Activated naive CD4-positive, alpha-beta T cell treated with Interleukin-2 at 50 U/mL for 16 hours (primary cell): ENCODE results near the gene RSPH1.

ENCODE experiments used
- DNase-seq: peaks from one replicate; pipeline ENCODE4 v3.0.0-alpha.2; 2020

RSPH1 gene

GRCh38 chr21:42531771-42532170, 35.7 kb upstream of the RSPH1 start:
- no peak for DNase-seq

- peak; percentile 43 for DNase-seq
Observed at GRCh38 chr21:42530167-42530518, 34.1 kb upstream of the RSPH1 start.

DNA sequence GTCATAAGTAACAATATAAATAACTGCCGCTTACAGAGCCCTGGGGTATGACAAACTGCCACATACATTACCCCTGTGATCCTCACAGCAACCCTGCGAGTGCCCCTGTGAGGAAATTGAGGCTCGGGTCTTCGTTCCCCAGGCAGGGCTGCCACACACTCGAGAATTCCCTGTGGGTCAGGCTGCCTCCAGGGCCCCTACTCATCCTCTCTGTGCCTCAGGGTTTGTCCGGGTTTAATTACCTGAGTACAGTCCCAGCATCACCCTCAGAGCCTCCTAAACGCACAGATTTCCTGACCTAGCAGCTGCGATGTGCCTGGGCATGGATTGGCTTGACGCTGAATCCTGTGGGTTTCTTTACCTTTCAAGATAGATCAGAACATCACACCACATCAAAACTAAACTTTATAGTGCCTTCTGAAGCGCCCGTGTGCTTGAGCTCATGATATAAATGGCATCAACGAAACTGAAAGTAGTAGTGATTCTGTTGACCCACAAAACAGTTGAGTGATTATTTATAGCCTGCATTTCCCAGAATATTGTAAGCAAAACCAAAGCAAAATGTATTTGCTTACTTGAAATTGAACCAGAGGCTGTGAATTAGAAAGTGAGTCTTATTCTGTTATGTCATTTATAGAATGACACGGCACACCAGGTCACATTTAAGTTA, 31.6 kb upstream of the RSPH1 start:
- peak; percentile 55 for DNase-seq

- DNase-seq, result no peak
Observed at GRCh38 chr21:42527127-42527488, 31.1 kb upstream of the RSPH1 start.

DNA sequence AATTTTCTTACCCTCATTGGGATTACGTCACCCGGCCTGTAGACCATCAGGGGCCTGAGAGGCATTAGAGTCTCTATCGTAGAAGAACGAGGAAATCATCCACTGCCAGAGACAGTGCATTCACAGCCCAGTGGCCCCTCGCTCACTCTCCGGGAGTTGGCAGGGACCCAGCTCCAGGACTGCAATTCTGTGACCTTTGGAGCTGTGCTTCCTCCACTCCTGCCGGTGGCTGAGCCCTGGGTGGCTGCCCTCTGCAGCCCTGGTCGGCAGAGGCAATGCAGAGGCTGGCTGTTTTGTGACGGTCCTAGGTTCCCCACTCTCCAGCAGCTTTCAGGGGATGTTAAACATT, 30.3 kb upstream of the RSPH1 start:
- no peak for DNase-seq

DNA sequence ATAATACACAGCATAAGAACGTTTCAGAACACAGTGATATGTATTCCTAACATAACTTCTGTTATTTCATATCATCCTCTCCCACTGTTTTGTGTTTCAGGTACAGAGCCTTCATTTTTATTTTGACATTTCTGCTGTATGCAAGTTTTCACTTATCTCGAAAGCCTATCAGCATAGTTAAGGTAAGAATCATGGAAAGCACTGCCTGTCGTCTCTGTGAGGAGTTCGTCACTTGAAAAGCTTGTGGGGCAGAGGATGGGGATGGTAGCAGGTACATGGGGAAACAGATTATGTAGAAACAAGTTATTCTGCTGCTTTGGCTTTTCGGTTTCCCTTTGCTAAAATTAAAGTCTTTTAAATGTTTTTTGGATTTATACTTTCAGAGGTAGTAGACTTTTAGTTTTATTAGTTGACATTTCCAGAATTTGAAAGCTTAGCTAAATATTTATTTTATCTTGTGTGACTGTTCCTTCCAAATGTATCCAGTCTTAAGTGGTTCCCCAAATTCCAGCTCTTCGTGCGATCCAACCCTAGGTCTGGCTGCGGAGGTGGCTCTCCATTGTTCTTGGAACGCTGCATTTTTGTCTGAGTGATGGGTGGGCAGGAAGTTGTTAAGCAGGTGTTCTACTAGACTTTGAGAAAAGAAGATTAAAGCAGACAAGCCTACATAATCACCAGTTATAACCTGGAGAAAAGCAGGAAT, 29.8 kb upstream of the RSPH1 start:
- no peak for DNase-seq

DNA sequence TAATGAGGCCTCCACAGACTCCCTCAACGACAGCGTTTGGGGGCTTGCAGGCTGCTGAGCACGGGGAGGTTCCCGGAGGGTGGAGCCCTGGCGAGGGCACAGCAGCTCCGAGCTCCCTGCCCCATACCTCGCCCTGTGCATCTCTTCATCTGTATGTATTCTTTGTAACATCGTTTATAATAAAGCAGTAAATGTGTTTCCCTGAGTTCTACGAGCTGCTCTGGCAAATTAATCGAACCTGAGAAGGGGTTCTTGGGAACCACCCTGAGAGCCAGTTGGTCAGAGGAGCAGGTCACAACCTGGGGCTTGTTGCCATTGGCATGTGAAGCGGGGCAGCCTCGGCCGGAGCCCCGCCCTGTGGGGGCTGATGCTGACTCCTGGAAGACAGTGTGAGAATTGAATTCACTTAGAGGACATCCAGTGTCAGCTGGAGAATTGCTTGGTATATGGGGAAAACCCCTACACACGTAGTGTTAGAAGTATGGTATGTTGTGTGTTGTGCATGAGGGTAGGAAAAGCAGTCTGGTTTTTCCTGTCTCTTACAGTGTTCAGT, 29.1 kb upstream of the RSPH1 start:
- no peak for DNase-seq

DNA sequence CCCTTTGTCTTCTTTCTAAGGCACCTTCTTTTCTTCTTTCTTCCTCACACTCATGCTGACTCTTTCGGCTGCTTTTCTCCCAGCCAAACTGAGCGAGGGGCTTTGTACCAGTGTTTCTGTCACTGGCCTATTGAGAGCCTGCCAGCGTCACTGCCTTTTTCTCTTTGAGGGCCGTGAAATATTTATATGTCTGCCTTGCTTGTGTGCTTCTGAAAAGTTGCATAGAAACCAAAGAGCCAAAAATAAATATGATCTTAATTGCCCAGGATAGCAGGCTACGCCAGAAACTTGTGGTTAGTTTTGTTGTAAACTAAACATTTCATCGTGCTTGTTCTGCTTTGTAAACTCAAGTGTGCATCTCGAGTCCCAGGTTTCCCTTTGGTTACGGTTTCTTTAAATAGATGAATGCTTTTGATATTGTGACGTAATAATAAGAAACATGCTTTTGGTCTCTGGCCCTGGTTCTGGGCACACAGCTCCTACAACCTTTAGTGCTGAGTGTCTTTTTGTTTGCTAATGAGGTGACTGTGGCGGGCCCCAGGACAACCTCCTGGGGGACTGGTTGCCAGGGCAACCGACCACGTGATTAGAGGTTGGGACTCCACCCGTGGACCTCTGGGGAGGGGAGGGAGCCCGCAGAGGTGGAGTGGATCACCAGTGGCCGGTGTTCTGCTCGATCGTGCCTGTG, 28.5 kb upstream of the RSPH1 start:
- no peak for DNase-seq

DNA sequence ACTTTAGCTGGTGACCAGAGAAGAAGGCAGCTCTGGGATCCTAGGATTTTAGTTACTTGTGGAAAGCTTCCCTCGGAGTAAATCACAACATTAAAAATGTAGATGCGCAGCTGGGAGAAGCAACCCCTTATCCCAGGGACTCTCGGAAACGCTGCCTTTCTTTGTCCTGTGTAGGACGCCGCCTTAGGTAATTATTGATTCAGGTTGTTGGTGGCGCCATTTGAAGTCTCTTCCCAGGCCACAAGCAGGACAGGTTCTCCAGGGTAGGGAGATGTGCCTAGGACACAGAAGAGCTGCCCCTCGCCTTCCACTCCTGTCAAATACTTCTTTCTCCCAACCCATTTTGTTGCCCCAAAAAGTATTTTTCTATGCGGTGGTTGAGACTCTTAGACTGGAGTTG, 27.9 kb upstream of the RSPH1 start:
- no peak for DNase-seq

GRCh38 chr21:42523211-42523610, 27.2 kb upstream of the RSPH1 start:
- no peak for DNase-seq

- DNase-seq, result no peak
Observed at GRCh38 chr21:42522771-42523170, 26.7 kb upstream of the RSPH1 start.

- DNase-seq, result no peak
Observed at GRCh38 chr21:42522271-42522670, 26.2 kb upstream of the RSPH1 start.

- DNase-seq, result no peak
Observed at GRCh38 chr21:42521805-42522204, 25.8 kb upstream of the RSPH1 start.

- no peak for DNase-seq
Observed at GRCh38 chr21:42521384-42521783, 25.4 kb upstream of the RSPH1 start.

DNA sequence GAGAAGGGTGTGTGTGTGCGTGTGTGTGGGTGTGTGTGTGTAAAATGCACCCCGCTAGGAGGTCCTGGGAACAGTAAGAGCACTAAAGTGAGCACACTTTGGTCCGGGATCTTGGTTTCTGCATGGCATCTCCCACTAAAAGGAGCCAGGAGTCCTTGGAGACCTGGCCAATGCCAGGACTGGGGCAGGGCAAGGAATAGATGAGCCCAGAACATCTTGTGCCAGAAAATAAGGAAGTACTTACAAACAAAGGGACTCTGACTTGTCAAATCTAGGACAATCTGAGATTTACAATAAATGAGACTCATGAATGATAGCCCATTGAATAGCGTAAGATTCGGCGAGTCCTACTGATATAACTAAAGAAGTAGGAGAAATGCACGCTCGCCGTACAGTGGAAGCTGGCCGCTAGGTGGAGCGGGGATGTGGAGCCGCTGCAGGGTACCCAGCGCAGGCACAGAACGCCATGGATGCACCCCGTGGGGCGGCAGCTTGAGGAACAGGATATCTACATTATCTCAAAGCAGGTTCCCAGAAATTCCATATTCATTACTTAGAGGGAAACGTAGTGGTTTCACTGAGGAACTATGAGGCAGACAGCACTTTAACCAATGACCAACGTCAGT, 24.7 kb upstream of the RSPH1 start:
- no peak for DNase-seq

GRCh38 chr21:42518626-42519025, 22.6 kb upstream of the RSPH1 start:
- DNase-seq, result no peak

DNA sequence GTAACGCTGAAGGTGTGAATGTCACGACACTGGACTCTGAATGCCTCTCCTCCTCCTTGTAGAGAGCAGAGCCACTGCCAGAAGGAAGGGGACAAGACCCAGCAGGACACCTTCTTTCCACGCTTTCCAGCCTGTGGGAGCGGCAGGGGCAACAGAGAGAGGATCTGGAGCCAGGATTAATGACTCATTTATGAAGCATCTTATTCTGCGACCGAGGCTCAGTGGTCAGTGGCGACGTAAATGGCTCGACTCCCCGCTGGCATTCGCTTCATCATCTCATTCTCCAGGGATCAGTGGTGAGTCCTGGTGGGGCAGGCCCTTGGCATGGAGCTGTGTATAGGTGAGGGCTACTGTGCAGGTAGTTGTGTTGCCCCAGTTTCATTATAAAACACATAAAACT, 22.2 kb upstream of the RSPH1 start:
- no peak for DNase-seq

DNA sequence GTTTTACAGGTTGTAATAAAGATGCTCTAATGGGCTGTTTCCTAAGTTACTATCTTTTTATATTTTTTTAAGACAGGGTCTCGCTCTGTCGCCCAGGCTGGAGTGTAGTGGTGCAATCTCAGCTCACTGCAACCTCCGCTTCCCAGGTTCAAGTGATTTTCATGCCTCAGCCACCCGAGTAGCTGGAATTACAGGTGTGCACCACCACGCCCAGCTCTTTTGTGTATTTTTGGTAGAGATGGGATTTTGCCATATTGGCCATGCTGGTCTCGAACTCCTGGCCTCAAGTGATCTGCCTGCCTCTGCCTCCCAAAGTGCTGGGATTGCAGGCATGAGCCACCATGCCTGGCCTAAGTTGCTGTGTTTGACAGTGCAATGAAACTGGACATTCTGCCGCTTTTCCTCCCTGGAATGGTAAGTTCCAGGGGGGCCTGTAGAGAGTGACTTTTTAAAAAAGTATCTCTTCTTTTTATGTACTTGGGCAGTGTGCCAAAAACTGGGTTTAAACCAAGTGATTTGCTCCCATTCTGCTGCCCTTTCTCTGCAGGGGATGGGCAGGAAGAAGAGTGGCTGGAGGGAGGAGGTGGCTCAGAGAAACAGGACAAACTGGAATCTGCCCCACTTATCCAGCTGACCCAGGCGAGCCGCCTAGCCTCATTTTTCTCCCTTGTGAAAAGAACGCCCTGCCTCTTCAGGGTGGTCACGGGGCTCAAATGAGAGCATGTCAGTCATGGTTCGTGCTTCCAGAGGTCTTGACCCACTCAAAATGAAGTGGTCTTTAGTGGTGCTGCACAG, 19.9 kb upstream of the RSPH1 start:
- DNase-seq, result no peak

GRCh38 chr21:42514883-42515228, 18.8 kb upstream of the RSPH1 start:
- DNase-seq, result no peak

- peak; percentile 73 for DNase-seq
Observed at GRCh38 chr21:42513985-42514882, 18.2 kb upstream of the RSPH1 start.

DNA sequence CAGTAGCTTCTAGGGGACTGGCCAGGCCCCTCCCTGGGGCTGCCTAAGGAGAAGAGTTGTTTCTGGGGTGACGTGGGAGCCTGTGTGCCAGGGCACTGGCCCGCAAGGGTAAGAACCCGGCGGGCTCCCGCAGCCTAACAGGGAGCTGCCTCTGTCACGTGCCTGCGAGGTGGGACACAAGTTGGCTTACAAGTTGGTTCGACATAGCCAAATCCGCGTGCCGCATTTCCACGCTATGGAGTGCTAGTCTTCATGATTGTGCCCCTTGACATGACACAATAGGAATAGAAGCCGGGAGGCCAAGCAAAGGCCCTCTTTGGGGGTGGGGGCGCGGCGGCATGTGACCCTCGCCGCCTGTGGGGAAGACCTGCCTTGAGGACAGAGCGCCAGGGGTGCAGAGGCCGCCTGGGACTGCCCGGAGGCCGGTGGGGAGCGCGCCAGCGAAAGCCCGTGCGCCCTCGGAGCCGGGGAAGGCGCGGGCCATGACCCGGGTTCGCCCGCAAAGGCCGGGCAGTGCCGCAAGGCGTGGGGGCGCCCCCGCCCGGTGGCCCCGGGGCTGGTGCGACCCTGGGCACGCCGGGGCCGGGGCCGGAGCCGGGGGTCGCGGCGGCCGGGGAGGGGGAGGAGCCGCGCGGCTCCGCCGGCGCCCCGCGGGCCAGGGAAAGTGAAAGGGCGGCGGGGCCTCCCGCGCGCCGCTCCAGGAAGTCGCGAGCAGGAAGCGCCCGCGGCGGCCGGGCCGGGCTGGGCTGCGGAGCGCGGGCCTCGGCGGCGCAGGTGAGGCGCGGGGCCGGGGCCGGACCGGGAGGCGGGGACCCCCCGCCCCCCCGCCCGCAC, 17.3 kb upstream of the RSPH1 start, which contains the start of gene SLC37A1:
TSS of gene SLC37A1 (plus strand) at position 702 of the 834 bp plus-strand sequence. CDS start 4,603 bp downstream, outside the sequence.
- DNase-seq, result peak; percentile 42
